NCI-H82 treated with DMSO at 0.1 percent for 48 hours (cell line): ENCODE results near the gene TMEM209.

ENCODE experiments used
- DNase-seq: peaks from one replicate; lab custom pipeline; 2025; ENCODE audit not compliant: unreplicated experiment; lab: John Stamatoyannopoulos, UW

The TMEM209 gene

GRCh38 chr7:130144312-130145171, 60.7 kb downstream of the TMEM209 start:
- no peak for DNase-seq

GRCh38 chr7:130143986-130144311, 61.3 kb downstream of the TMEM209 start:
- no peak for DNase-seq

GRCh38 chr7:130143334-130143732, 61.9 kb downstream of the TMEM209 start:
- no peak for DNase-seq

GRCh38 chr7:130142654-130143333, 62.4 kb downstream of the TMEM209 start:
- no peak for DNase-seq

- DNase-seq, result no peak
Measured at GRCh38 chr7:130141884-130142653, 63.1 kb downstream of the TMEM209 start.

- DNase-seq, result no peak
Measured at GRCh38 chr7:130141161-130141883, 63.9 kb downstream of the TMEM209 start.

- no peak for DNase-seq
Measured at GRCh38 chr7:130140551-130141160, 64.5 kb downstream of the TMEM209 start.

- no peak for DNase-seq
Measured at GRCh38 chr7:130139193-130139960, 65.8 kb downstream of the TMEM209 start.

- no peak for DNase-seq
Measured at GRCh38 chr7:130137207-130137606, 68.0 kb downstream of the TMEM209 start.

GRCh38 chr7:130136579-130137167, 68.5 kb downstream of the TMEM209 start:
- DNase-seq, result no peak

GRCh38 chr7:130135208-130136205, 69.7 kb downstream of the TMEM209 start:
- no peak for DNase-seq

GRCh38 chr7:130134726-130135125, 70.5 kb downstream of the TMEM209 start:
- DNase-seq, result no peak

GRCh38 chr7:130134106-130134636, 71.0 kb downstream of the TMEM209 start:
- DNase-seq, result no peak

- no peak for DNase-seq
Measured at GRCh38 chr7:130133029-130133782, 72.0 kb downstream of the TMEM209 start.

- no peak for DNase-seq
Measured at GRCh38 chr7:130131964-130132875, 73.0 kb downstream of the TMEM209 start.

- DNase-seq, result no peak
Measured at GRCh38 chr7:130131191-130131834, 73.9 kb downstream of the TMEM209 start.
